Right cardiac atrium (tissue), 5 donors: ENCODE measurements around the gene DNAH3. TPM values are rescaled to one million over a fixed set of nuclear protein-coding genes. Genes with fewer than 3 reads are reported as not detected.
"Not testable (repeated sequence)": the region's sequence is repeated elsewhere in the genome, so short reads cannot be mapped to it uniquely, and the experiment has no call there.

Source experiments
- ATAC-seq, 2 donors: fragments of 200-7000 bp; cut with Tn5 transposase; one replicate each; pipeline versions ENCODE4 v1.8.0 to v1.9.1; 2020; ENCODE audit warnings: moderate library complexity in 2 of 2, mild to moderate bottlenecking in 1 of 2
- DNase-seq, 3 donors: peaks; one replicate each; pipeline ENCODE4 v3.0.0-alpha.2; 2020
- H3K27ac ChIP-seq: one replicate; pipeline ENCODE4 v1.5.1; 2013; ENCODE audit warnings: mild to moderate bottlenecking, low read length, control low read depth, moderate library complexity
- H3K27me3 ChIP-seq: one replicate; pipeline ENCODE4 v1.6.1; 2013; ENCODE audit not compliant: control insufficient read depth, insufficient read depth
- H3K4me1 ChIP-seq: one replicate; pipeline ENCODE4 v1.6.1; 2013; ENCODE audit warnings: low read length; ENCODE audit not compliant: control insufficient read depth, insufficient read depth
- H3K4me3 ChIP-seq: one replicate; pipeline ENCODE4 v1.5.1; 2013; ENCODE audit warnings: low read length, control low read depth
- H3K9me3 ChIP-seq: one replicate; pipeline ENCODE4 v1.6.1; 2013; ENCODE audit warnings: low read length; ENCODE audit not compliant: control insufficient read depth
- WGBS: extraction: QIAGEN DNeasy Blood & Tissue Kit; methylation state at CpG from one replicate; pipeline ENCODE4 v1.1.7; 2013; 5-methylcytosine and 5-hydroxymethylcytosine counted together
- intact Hi-C, 4 donors: fragments of 100-400 bp; cut with DNase I; formaldehyde crosslinking; loops; one replicate each; pipeline versions ENCODE4 v1.11.0 to v1.14.0; 2022 to 2023
- polyA plus RNA-seq: library from polyadenylated mRNA; stranded (reverse); fragments of 200-250 nt; gene quantifications from one replicate; pipeline ENCODE4 v1.2.3, GENCODE V29; 2013
- total RNA-seq, 4 donors: library from RNA; stranded (reverse); fragmentation: NEBNext Ultra II Directional; extraction: Animal tissue kit (Norgen Biotek cat#: 25700); gene quantifications; one replicate each; pipeline ENCODE4 v1.2.1, GENCODE V29; 2021
- donor health status: healthy with polysubstance abuse.
- donor health status: DM: no; HTN: yes; CAD: no.
- donor health status: DM: no; HTN: no; CAD: no.
- donor health status: DM: no; HTN: yes; CAD: no; lungs with severe emphysema.
- donor health status: DM: yes; HTN: yes; CAD: no.

DNAH3 gene
- total and polyA plus RNA-seq, 5 donors: 0.09 to 0.68 (median 0.14) TPM

GRCh38 chr16:21126518-21126917, 24.1 kb downstream of the DNAH3 start:
- Histone ChIP-seq H3K27ac (no peak overlapping the region), H3K4me3 (no peak overlapping the region), H3K27me3 (no peaks in the 10 kb centered on the region), H3K4me1 (no peaks in the 10 kb centered on the region), H3K9me3 (no peaks in the 10 kb centered on the region)
- intact Hi-C loops: no loop called here
- DNase-seq: no peak
- WGBS: 76% methylated on average over 7 of the region's 7 CpGs
- no peak for ATAC-seq

DNA sequence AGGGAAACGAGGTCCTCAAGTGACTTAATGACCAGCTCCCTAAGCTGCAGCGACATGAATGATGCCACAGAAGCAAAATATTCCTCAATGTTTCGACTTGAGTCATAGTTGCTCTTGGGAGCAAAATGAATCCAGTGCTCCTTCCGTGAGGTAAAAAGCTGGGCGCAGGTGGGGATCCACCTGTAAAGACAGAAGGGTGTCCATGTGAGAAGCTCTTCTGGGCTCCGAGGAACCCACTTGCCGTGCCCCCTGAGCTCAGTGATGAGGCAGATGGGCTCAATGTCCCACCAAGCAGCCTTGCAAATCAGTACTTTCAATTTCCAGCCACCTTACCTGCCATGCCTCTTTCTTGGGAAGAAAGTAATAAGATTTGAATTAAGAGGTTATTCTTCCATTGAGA, 25.5 kb downstream of the DNAH3 start:
- Histone ChIP-seq H3K27ac (no peak overlapping the region), H3K4me3 (no peak overlapping the region), H3K27me3 (no peaks in the 10 kb centered on the region), H3K4me1 (no peaks in the 10 kb centered on the region), H3K9me3 (no peaks in the 10 kb centered on the region)
- intact Hi-C loops: no loop called here
- DNase-seq (no peak), ATAC-seq (no peak)
- 93% methylated on average over 7 of the region's 7 CpGs for WGBS

GRCh38 chr16:21120976-21121520, 29.6 kb downstream of the DNAH3 start:
- 84% methylated on average over 2 of the region's 2 CpGs for WGBS

DNA sequence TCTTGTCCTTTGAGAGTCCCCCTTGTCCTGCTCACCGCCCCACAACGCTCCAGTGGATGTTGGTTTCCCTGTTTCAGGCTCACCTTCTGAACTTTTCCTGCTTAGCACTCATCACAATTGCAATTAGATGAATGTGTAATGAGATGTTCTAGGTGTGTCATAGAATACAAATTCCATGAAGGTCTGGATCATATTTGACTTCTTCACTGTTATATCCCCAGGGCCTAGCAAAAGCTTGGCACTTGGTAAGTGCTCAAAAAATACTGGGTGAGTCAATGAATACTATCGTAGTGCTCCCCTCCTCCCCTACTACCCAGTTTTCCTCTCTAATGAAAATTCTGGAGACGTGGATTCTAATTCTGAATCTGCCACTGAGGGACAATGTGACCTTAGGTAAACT, 33.1 kb downstream of the DNAH3 start:
- H3K4me3 ChIP-seq: no peak overlapping the region
- intact Hi-C loops: no loop called here

More at GRCh38 chr16:21120976-21121520, 29.6 kb downstream of the DNAH3 start:
- H3K4me1 ChIP-seq: no peaks in the 10 kb centered on the region
- no peaks in the 10 kb centered on the region for H3K9me3 ChIP-seq
- no peaks in the 10 kb centered on the region for H3K27me3 ChIP-seq
- no peak overlapping the region for H3K27ac ChIP-seq
- intact Hi-C loops: no loop called here
- ATAC-seq (no peak), DNase-seq (no peak)
- no peak overlapping the region for H3K4me3 ChIP-seq

DNA sequence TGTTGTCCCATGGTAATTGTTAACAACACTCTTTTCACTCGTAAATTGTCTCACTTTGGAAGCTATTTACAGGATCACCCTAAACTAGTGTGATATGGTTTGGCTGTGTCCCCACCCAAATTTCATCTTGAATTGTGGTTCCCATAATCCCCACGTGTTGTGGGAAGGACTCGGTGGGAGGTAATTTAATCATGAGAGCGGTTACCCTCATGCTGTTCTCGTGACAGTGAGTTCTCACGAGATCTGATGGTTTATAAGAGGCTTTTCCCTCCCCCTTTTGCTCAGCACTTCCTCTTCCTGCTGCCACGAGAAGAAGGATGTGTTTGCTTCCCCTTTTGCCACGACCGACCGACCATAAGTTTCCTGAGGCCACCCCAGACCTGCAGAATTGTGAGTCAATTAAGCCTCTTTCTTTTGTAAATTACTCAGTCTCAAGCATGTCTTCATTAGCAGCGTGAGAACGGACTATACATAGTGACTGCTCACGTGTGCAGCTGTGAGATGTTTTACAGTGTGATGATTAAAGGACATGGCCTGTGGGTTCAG, 34.4 kb downstream of the DNAH3 start:
- intact Hi-C loops: no loop called here
- Histone ChIP-seq H3K4me1 (no peaks in the 10 kb centered on the region), H3K27me3 (no peaks in the 10 kb centered on the region), H3K27ac (no peak overlapping the region), H3K9me3 (no peaks in the 10 kb centered on the region), H3K4me3 (peak overlapping the region; percentile 37)
- ATAC-seq: peak in 1 of 2 donors; percentile 72
- no peak for DNase-seq
- 31% methylated on average over 13 of the region's 13 CpGs for WGBS

More for the DNA sequence above, 33.1 kb downstream of the DNAH3 start:
- DNase-seq: no peak
- WGBS: 89% methylated on average over 4 of the region's 4 CpGs
- Histone ChIP-seq H3K4me1 (no peaks in the 10 kb centered on the region), H3K9me3 (no peaks in the 10 kb centered on the region), H3K27me3 (no peaks in the 10 kb centered on the region), H3K27ac (no peak overlapping the region)
- no peak for ATAC-seq

DNA sequence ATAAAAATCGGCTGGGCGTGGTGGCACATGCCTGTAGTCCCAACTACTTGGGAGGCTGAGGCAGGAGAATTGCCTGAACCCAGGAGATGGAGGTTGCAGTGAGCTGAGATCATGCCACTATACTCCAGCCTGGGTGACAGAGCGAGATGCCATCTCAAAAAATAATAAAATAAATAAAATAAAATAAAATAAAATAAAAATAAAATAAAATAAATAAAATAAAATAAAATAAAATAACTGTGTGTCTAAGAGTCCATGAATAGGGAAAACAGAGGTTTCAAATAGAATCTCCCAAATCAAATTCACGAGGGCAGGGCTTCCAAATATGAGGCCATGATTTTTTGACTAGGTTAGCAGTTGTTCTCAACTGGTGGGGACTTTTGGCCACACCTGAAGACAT, 35.1 kb downstream of the DNAH3 start:
- H3K4me1 ChIP-seq, intact Hi-C loops, H3K27me3 ChIP-seq, H3K9me3 ChIP-seq, H3K27ac ChIP-seq, H3K4me3 ChIP-seq, ATAC-seq, DNase-seq: not testable (repeated sequence)
- WGBS: 97% methylated on average over 4 of the region's 4 CpGs

- intact Hi-C loops: no loop called here
- H3K27ac ChIP-seq: no peak overlapping the region
- H3K4me3 ChIP-seq: no peak overlapping the region
- H3K4me1 ChIP-seq: no peaks in the 10 kb centered on the region
- 49% methylated on average over 9 of the region's 9 CpGs for WGBS
- no peaks in the 10 kb centered on the region for H3K27me3 ChIP-seq
- DNase-seq: no peak
- peak in 1 of 2 donors; percentile 70 for ATAC-seq
- no peaks in the 10 kb centered on the region for H3K9me3 ChIP-seq
Observed at GRCh38 chr16:21103941-21104860, 46.4 kb downstream of the DNAH3 start.

GRCh38 chr16:21101631-21102420, 48.8 kb downstream of the DNAH3 start:
- H3K27ac ChIP-seq: no peak overlapping the region
- WGBS: 62% methylated on average over 8 of the region's 8 CpGs
- peak; percentile 41 to 72 for ATAC-seq

DNA sequence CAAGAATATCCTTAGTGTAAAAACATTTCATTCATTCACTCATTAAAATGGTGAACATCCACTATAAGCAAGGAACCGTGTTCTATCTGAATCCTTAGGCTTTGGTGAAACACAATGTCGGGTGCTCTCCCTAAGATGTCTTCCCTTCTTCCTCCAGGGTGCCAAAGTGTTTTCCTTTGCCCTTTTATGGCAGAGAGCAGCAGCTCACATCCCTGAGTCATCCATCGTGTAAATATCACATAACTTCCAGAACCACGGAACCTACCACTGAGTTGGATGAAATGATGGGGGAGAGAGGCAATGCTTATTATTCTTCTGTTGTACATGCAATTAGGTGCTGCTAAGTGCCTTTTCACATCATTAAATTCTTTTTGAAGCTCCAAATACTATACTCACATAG, 50.2 kb downstream of the DNAH3 start:
- no peak overlapping the region for H3K27ac ChIP-seq
- no peaks in the 10 kb centered on the region for H3K4me1 ChIP-seq
- no peaks in the 10 kb centered on the region for H3K27me3 ChIP-seq
- ATAC-seq: no peak
- WGBS: 77% methylated on average over 4 of the region's 4 CpGs
- intact Hi-C loops: no loop called here
- no peak overlapping the region for H3K4me3 ChIP-seq
- DNase-seq: no peak
- H3K9me3 ChIP-seq: no peaks in the 10 kb centered on the region

More at GRCh38 chr16:21101631-21102420, 48.8 kb downstream of the DNAH3 start:
- Histone ChIP-seq H3K27me3 (no peaks in the 10 kb centered on the region), H3K4me3 (no peak overlapping the region), H3K9me3 (no peaks in the 10 kb centered on the region), H3K4me1 (no peaks in the 10 kb centered on the region)
- intact Hi-C loops: no loop called here
- DNase-seq: peak in 2 of 3 donors; percentile 19 to 70

- H3K4me1 ChIP-seq: no peaks in the 10 kb centered on the region
- H3K27me3 ChIP-seq: no peaks in the 10 kb centered on the region
- no peak for DNase-seq
- ATAC-seq: no peak
- H3K9me3 ChIP-seq: no peaks in the 10 kb centered on the region
- intact Hi-C loops: no loop called here
- no peak overlapping the region for H3K4me3 ChIP-seq
- 46% methylated on average over 1 of the region's 1 CpG for WGBS
- no peak overlapping the region for H3K27ac ChIP-seq
Observed at GRCh38 chr16:21097151-21097550, 53.5 kb downstream of the DNAH3 start.
